ENCODE results near the gene KATNA1. TPM values are rescaled to one million over a fixed set of nuclear protein-coding genes. Genes with fewer than 3 reads are reported as not detected.

The KATNA1 gene
- total RNA-seq, 5 donors from 2014 or later (not counting 1 experiment from before 2014, with no cell fraction given): 15.2 to 18.2 (median 15.9) TPM

DNA sequence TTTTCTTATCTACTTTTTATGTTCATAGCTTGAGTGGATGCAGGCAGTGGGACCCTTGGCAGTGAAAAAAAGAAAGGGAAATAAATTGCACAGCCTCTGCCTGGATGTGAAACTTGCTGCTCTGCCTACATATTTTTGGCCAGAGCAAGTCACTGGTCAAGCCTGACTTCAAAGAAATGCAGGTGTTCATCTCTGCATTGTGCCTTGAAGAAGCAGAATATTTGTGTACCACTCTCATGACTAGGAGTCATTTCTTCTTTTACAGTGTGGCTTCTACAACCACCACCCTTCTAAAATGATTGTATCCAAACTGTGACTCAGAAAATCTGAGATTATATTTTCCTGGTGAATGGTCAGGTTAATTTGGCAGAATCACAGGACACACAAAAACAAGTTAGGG lies 2.5 kb upstream of the KATNA1 start:
- no peak overlapping the region for H3K27ac Mint-ChIP-seq
- no peaks in the 10 kb centered on the region for H3K36me3 ChIP-seq (ENCODE audit: control insufficient read depth in 2 of 2, extremely low read depth in 1 of 2, insufficient read depth in 1 of 2, low read length in 1 of 2)

DNA sequence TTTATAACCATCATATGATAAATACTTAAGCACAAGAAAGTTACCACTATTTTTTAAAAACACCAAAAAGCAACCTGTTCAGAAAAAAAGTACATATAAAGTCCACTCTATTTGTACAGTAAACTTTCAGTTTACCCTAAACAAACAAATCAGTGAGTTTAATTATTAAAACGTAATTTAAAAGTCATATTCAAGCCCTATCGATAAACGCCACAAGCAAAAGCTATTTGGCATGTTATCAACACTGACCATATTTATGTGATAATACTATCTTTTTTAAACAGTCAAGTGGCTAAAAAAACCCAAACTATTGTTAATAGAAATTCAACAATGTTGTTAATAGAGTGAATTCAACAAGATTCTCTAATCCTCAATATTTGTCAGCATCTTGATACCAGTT lies 1.9 kb downstream of the KATNA1 start:
- no peaks in the 10 kb centered on the region for H3K36me3 ChIP-seq (ENCODE audit: control insufficient read depth in 2 of 2, extremely low read depth in 1 of 2, insufficient read depth in 1 of 2, low read length in 1 of 2)
- no peaks in the 10 kb centered on the region for H3K9me3 ChIP-seq
- H3K4me1 ChIP-seq (ENCODE audit: control insufficient read depth in 1 of 2, extremely low read depth in 1 of 2, insufficient read depth in 2 of 2, low read length in 2 of 2): peaks cover 7 to 18% of the 10 kb centered on the region in 2 experiments
- no peak overlapping the region for H3K27ac Mint-ChIP-seq
- ChIA-PET POLR2A (no interaction called here), CTCF (no interaction called here)
- H3K27ac ChIP-seq (ENCODE audit: low read length): no peak overlapping the region
- no peak for DNase-seq
- no CpG with 5 or more reads among the region's 3 CpGs for WGBS (ENCODE audit: insufficient coverage)
- peaks cover 44 to 50% (median 49%) of the 10 kb centered on the region in 3 donors for H3K4me1 Mint-ChIP-seq
- ATAC-seq (replicated peaks in 1 of 4): no peak
- H3K4me3 ChIP-seq (ENCODE audit: control insufficient read depth in 1 of 2, extremely low read depth in 1 of 2, low read length in 1 of 2): no peak overlapping the region
- H3K4me3 Mint-ChIP-seq: peak overlapping the region in 2 of 3 donors; percentile 89 to 97
- H3K27me3 ChIP-seq (replicated peaks in 1 of 2; ENCODE audit: control insufficient read depth in 2 of 2, extremely low read depth in 1 of 2, insufficient read depth in 2 of 2, low read length in 1 of 2): no peaks in the 10 kb centered on the region
- peaks cover 6% of the 10 kb centered on the region for H3K36me3 Mint-ChIP-seq
- no peaks in the 10 kb centered on the region for H3K9me3 Mint-ChIP-seq
- no peaks in the 10 kb centered on the region for H3K27me3 Mint-ChIP-seq

More for the DNA sequence above, 2.5 kb upstream of the KATNA1 start:
- no peaks in the 10 kb centered on the region for H3K36me3 Mint-ChIP-seq
- no peaks in the 10 kb centered on the region for H3K27me3 Mint-ChIP-seq
- ChIA-PET POLR2A (interaction anchor here in 1 of 2 donors (0.6 kb wide), 1 partner anchor 50 kb away, joined by 3 read pairs; no protein-coding TSS in a partner anchor), CTCF (interaction anchor here (0.5 to 0.7 kb wide), 2 partner anchors 45 to 82 kb away, joined by 3 to 6 read pairs; no protein-coding TSS in a partner anchor)
- Histone ChIP-seq H3K27me3 (replicated peaks in 1 of 2; ENCODE audit: control insufficient read depth in 2 of 2, extremely low read depth in 1 of 2, insufficient read depth in 2 of 2, low read length in 1 of 2) (no peaks in the 10 kb centered on the region), H3K4me1 (ENCODE audit: control insufficient read depth in 1 of 2, extremely low read depth in 1 of 2, insufficient read depth in 2 of 2, low read length in 2 of 2) (peaks cover 7 to 18% of the 10 kb centered on the region in 2 experiments), H3K9me3 (no peaks in the 10 kb centered on the region), H3K4me3 (ENCODE audit: control insufficient read depth in 1 of 2, extremely low read depth in 1 of 2, low read length in 1 of 2) (no peak overlapping the region), H3K27ac (ENCODE audit: low read length) (no peak overlapping the region)
- H3K4me1 Mint-ChIP-seq: peaks cover 22 to 23% (median 23%) of the 10 kb centered on the region in 3 donors
- H3K4me3 Mint-ChIP-seq: no peak overlapping the region
- DNase-seq (no peak), ATAC-seq (replicated peaks in 1 of 4) (no peak)
- H3K9me3 Mint-ChIP-seq: no peaks in the 10 kb centered on the region

- ChIA-PET POLR2A (interaction anchor here in 1 of 2 donors (0.7 kb wide), 1 partner anchor 107 kb away, joined by 3 read pairs; no protein-coding TSS in a partner anchor), CTCF (no interaction called here)
- Histone ChIP-seq H3K36me3 (ENCODE audit: control insufficient read depth in 2 of 2, extremely low read depth in 1 of 2, insufficient read depth in 1 of 2, low read length in 1 of 2) (peaks cover 0 to 5% of the 10 kb centered on the region in 2 donors), H3K4me1 (ENCODE audit: control insufficient read depth in 1 of 2, extremely low read depth in 1 of 2, insufficient read depth in 2 of 2, low read length in 2 of 2) (peaks cover 7% of the 10 kb centered on the region in 2 experiments), H3K27me3 (replicated peaks in 1 of 2; ENCODE audit: control insufficient read depth in 2 of 2, extremely low read depth in 1 of 2, insufficient read depth in 2 of 2, low read length in 1 of 2) (no peaks in the 10 kb centered on the region), H3K4me3 (ENCODE audit: control insufficient read depth in 1 of 2, extremely low read depth in 1 of 2, low read length in 1 of 2) (no peak overlapping the region), H3K27ac (ENCODE audit: low read length) (no peak overlapping the region), H3K9me3 (no peaks in the 10 kb centered on the region)
- no peak for DNase-seq
- ATAC-seq (replicated peaks in 1 of 4): no peak
- Mint-ChIP-seq H3K4me1 (peaks cover 43 to 50% (median 45%) of the 10 kb centered on the region in 3 donors), H3K27ac (no peak overlapping the region), H3K36me3 (peaks cover 14% of the 10 kb centered on the region), H3K9me3 (no peaks in the 10 kb centered on the region), H3K4me3 (no peak overlapping the region), H3K27me3 (no peaks in the 10 kb centered on the region)
- WGBS (ENCODE audit: insufficient coverage): no CpG with 5 or more reads among the region's 1 CpG
Measured at GRCh38 chr6:149642829-149643580, 5.5 kb downstream of the KATNA1 start.

DNA sequence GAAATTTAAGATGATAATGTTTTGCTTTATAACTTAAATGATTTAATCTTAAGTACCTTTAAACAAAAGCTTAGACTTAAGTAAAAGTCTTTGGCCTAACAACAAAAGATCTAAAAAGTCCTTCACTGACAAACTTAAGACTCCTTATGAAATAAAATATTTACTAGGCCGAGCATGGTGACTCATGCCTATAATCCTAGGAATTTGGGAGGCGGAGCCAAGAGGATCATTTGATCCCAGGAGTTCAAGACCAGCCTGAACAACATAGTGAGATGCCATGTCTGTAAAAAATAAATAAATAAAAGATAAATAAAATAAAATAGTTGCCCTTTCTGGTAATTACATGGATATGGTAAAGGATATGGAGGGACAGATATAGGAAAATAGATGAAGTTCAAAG lies 12.4 kb downstream of the KATNA1 start:
- Mint-ChIP-seq H3K9me3 (no peaks in the 10 kb centered on the region), H3K4me1 (peaks cover 2 to 7% (median 4%) of the 10 kb centered on the region in 3 donors), H3K36me3 (peaks cover 21% of the 10 kb centered on the region), H3K27ac (no peak overlapping the region), H3K4me3 (no peak overlapping the region), H3K27me3 (no peaks in the 10 kb centered on the region)
- no peak overlapping the region for H3K27ac ChIP-seq (ENCODE audit: low read length)
- POLR2A ChIA-PET: interaction anchor here in 1 of 2 donors (0.7 kb wide), 1 partner anchor 627 kb away, joined by 3 read pairs; no protein-coding TSS in a partner anchor
- no peaks in the 10 kb centered on the region for H3K27me3 ChIP-seq (replicated peaks in 1 of 2; ENCODE audit: control insufficient read depth in 2 of 2, extremely low read depth in 1 of 2, insufficient read depth in 2 of 2, low read length in 1 of 2)
- DNase-seq (no peak), ATAC-seq (replicated peaks in 1 of 4) (no peak)
- no CpG with 5 or more reads among the region's 2 CpGs for WGBS (ENCODE audit: insufficient coverage)
- no peaks in the 10 kb centered on the region for H3K9me3 ChIP-seq
- no peak overlapping the region for H3K4me3 ChIP-seq (ENCODE audit: control insufficient read depth in 1 of 2, extremely low read depth in 1 of 2, low read length in 1 of 2)
- CTCF ChIA-PET: no interaction called here
- peaks cover 0 to 19% of the 10 kb centered on the region in 2 donors for H3K36me3 ChIP-seq (ENCODE audit: control insufficient read depth in 2 of 2, extremely low read depth in 1 of 2, insufficient read depth in 1 of 2, low read length in 1 of 2)
- no peaks in the 10 kb centered on the region for H3K4me1 ChIP-seq (ENCODE audit: control insufficient read depth in 1 of 2, extremely low read depth in 1 of 2, insufficient read depth in 2 of 2, low read length in 2 of 2)

DNA sequence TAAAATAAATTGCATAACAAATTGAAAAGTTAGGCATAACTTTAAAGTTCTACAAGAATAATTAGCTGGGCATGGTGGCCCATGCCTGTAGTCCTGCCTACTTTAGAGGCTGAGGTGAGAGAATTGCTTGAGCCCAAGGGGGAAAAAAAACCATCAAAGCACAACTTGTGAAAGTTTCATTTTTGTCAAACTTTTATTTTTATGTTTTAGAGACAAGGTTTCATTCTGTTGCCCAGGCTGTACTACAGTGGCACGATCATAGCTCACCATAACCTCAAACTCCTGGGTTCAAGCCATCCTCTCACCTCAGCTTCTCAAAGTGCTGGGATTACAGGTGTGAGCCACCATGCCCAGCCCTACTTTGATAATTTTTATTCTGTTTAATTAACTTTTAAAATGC lies 14.2 kb downstream of the KATNA1 start:
- Histone ChIP-seq H3K4me3 (ENCODE audit: control insufficient read depth in 1 of 2, extremely low read depth in 1 of 2, low read length in 1 of 2) (no peak overlapping the region), H3K4me1 (ENCODE audit: control insufficient read depth in 1 of 2, extremely low read depth in 1 of 2, insufficient read depth in 2 of 2, low read length in 2 of 2) (no peaks in the 10 kb centered on the region), H3K27me3 (replicated peaks in 1 of 2; ENCODE audit: control insufficient read depth in 2 of 2, extremely low read depth in 1 of 2, insufficient read depth in 2 of 2, low read length in 1 of 2) (no peaks in the 10 kb centered on the region), H3K27ac (ENCODE audit: low read length) (no peak overlapping the region), H3K9me3 (no peaks in the 10 kb centered on the region), H3K36me3 (ENCODE audit: control insufficient read depth in 2 of 2, extremely low read depth in 1 of 2, insufficient read depth in 1 of 2, low read length in 1 of 2) (peaks cover 0 to 30% of the 10 kb centered on the region in 2 donors)
- WGBS (ENCODE audit: insufficient coverage): no CpG with 5 or more reads among the region's 1 CpG
- ChIA-PET POLR2A (interaction anchor here in 1 of 2 donors (0.6 kb wide), 1 partner anchor 29 kb away, joined by 3 read pairs; no protein-coding TSS in a partner anchor), CTCF (no interaction called here)
- H3K27me3 Mint-ChIP-seq: no peaks in the 10 kb centered on the region
- no peak overlapping the region for H3K27ac Mint-ChIP-seq
- H3K36me3 Mint-ChIP-seq: peaks cover 23% of the 10 kb centered on the region
- DNase-seq (no peak), ATAC-seq (replicated peaks in 1 of 4) (no peak)
- no peaks in the 10 kb centered on the region for H3K9me3 Mint-ChIP-seq
- H3K4me3 Mint-ChIP-seq: no peak overlapping the region
- peaks cover 0 to 5% (median 0%) of the 10 kb centered on the region in 3 donors for H3K4me1 Mint-ChIP-seq

- Histone ChIP-seq H3K27me3 (replicated peaks in 1 of 2; ENCODE audit: control insufficient read depth in 2 of 2, extremely low read depth in 1 of 2, insufficient read depth in 2 of 2, low read length in 1 of 2) (no peaks in the 10 kb centered on the region), H3K4me1 (ENCODE audit: control insufficient read depth in 1 of 2, extremely low read depth in 1 of 2, insufficient read depth in 2 of 2, low read length in 2 of 2) (no peaks in the 10 kb centered on the region), H3K27ac (ENCODE audit: low read length) (no peak overlapping the region), H3K9me3 (no peaks in the 10 kb centered on the region), H3K4me3 (ENCODE audit: control insufficient read depth in 1 of 2, extremely low read depth in 1 of 2, low read length in 1 of 2) (no peak overlapping the region), H3K36me3 (ENCODE audit: control insufficient read depth in 2 of 2, extremely low read depth in 1 of 2, insufficient read depth in 1 of 2, low read length in 1 of 2) (peaks cover 3 to 35% of the 10 kb centered on the region in 2 donors)
- WGBS (ENCODE audit: insufficient coverage): no CpG with 5 or more reads among the region's 4 CpGs
- Mint-ChIP-seq H3K27me3 (no peaks in the 10 kb centered on the region), H3K27ac (peak overlapping the region in 1 of 2 donors; percentile 3), H3K9me3 (no peaks in the 10 kb centered on the region), H3K36me3 (peaks cover 35% of the 10 kb centered on the region), H3K4me1 (peaks cover 0 to 12% (median 0%) of the 10 kb centered on the region in 3 donors), H3K4me3 (no peak overlapping the region)
- ChIA-PET CTCF (no interaction called here), POLR2A (no interaction called here)
- DNase-seq: no peak
- no peak for ATAC-seq (replicated peaks in 1 of 4)
Measured at GRCh38 chr6:149628875-149629510, 19.5 kb downstream of the KATNA1 start.
